GM13977 (cell line): ENCODE data around the gene PRPSAP2.

Experiments used
- DNase-seq: peaks from one replicate; pipeline ENCODE4 v3.0.0; 2012; ENCODE audit warnings: low spot score
- CTCF ChIP-seq: IDR thresholded peaks from 2 replicates; pipeline ENCODE4 v1.5.1; 2012; ENCODE audit warnings: mild to moderate bottlenecking, control low read depth; ENCODE audit not compliant: insufficient read depth; ENCODE audit errors: extremely low read depth, missing control alignments
- in situ Hi-C: fragments of 300-500 bp; cut with MboI; formaldehyde crosslinking; loops from one replicate; pipeline ENCODE4 v1.12.0; 2022; ENCODE audit warnings: low sequenced_read_pairs, low pct_unique_long_range_greater_than_20kb, mixed read lengths, inconsistent platforms; ENCODE audit not compliant: unreplicated experiment

The PRPSAP2 gene

DNA sequence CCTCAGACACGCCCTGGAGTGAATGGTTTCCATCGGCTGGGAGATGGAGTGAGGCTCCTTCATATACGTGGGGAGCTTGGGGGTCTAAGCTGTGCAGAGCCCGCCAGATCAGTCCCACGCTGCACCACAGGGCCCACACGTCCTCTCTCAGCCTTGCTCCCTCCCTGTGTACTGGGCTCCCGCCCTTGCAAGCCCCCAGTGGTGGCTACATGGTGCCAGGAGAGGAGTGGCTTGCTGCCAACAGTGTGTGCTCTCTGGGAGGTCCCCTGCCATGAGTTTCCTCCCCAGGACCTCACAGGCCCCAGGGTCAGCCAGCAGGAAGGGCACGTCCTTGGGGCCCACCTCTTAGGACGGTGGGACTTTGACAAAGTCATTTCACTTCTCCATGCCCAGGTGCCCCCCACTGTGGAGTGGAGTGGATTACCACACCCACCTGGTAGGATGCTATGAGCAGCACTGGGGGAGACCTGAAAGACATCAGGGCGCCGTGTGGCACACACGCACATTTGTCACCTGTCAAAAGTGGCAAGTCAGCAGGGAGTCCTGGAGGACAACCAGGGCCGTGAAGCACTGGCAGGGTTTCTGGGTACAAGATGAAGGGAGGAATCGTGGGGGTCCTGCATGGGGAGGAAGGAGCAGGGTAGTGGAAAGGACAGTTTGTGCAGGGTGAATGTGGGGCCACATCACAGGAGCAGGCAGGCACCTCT is 107.8 kb downstream of the PRPSAP2 start:
- no peak for TF ChIP-seq CTCF
- in situ Hi-C loops: no loop called here
- DNase-seq: no peak

GRCh38 chr17:18966831-18967624 is 109.1 kb downstream of the PRPSAP2 start:
- no peak for DNase-seq
- TF ChIP-seq CTCF: no peak
- in situ Hi-C loops: no loop called here

DNA sequence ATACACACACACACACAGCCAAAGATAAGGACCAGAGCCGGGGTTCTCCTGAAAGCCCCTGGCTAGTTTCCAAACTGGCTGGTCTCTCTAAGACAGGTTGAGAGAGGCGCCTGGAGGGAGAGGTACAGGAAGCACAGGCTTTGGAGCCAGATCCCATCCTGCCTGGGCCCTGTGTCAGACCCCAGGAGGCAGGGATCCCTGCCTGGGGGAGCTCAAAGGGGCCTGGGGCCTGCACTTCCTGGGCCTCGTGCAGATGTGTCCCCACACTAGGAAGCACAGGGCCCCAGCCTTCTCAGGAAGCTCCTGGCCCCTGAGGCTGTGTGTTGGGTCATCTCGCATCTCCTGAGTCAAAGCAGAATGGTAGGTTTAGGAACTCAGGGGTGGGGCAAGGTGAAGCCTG is 110.0 kb downstream of the PRPSAP2 start:
- TF ChIP-seq CTCF: no peak
- no peak for DNase-seq
- in situ Hi-C loops: no loop called here

DNA sequence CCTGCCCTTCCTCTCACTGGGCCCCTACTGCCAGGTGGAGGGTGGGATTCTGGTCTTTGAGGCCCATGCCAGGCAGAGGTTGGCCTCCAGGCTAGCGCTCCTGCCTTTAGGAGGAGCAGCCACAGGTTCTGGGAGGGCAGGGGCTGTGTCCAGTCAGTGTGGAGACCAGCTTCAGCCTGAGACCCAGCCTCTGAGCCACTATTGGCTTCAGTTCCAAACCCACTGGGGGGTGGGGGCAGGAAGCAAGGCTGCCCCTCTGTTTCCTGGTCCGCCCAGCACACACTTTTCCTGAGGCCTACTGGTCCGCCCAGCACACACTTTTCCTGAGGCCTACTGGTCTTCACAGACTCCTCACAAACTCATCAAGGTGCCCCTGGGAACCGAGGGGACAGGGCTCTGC is 110.4 kb downstream of the PRPSAP2 start:
- in situ Hi-C loops: no loop called here
- no peak for TF ChIP-seq CTCF
- DNase-seq: no peak

GRCh38 chr17:18968945-18969887 is 111.3 kb downstream of the PRPSAP2 start:
- in situ Hi-C loops: no loop called here
- DNase-seq: no peak
- TF ChIP-seq CTCF: no peak

DNA sequence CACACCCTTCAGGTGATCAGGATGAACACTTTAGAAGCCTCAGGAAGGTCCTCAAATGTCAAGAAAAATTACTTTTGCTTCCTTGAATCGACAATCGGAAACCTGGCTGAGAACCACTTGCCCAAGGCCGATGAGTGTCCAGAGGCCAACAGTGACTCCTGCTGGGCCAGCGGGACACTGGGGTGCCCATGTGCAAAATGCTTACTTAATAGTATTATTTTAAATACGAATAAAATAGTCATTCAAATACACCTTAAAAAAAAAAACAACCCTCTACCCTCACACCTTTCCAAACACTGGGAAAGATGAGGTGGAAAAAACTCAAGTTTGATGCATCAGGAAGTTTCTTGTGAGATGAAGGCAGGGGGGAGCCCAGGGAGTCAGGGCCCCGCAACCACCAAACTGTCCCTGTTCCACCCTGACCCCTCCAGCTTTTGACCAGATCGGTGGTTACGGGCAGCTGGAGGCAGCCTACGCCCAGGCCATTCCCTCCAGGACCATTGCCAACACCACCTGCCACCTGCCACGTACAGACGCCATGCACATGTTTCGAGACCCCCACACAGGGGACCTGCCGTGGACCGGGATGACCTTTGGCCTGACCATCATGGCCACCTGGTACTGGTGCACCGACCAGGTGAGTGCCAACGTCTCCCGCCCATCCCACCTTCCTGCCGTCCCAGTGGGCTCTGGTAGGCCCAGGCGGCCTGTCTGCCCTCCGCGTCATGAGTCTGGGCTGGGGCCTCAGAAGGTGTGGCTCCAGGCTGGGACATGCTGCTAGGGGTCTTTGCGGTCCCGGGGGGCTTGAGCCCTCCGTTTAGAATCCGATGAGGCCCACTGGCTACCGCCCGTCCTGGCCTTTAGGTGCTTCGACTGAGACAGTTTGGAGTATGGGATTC is 112.9 kb downstream of the PRPSAP2 start:
- in situ Hi-C loops: no loop called here
- TF ChIP-seq CTCF: no peak
- DNase-seq: no peak
